Measurements from ENCODE around the gene CHST4.
"Not testable (repeated sequence)": the region's sequence is repeated elsewhere in the genome, so short reads cannot be mapped to it uniquely, and the experiment has no call there.

The CHST4 gene

DNA sequence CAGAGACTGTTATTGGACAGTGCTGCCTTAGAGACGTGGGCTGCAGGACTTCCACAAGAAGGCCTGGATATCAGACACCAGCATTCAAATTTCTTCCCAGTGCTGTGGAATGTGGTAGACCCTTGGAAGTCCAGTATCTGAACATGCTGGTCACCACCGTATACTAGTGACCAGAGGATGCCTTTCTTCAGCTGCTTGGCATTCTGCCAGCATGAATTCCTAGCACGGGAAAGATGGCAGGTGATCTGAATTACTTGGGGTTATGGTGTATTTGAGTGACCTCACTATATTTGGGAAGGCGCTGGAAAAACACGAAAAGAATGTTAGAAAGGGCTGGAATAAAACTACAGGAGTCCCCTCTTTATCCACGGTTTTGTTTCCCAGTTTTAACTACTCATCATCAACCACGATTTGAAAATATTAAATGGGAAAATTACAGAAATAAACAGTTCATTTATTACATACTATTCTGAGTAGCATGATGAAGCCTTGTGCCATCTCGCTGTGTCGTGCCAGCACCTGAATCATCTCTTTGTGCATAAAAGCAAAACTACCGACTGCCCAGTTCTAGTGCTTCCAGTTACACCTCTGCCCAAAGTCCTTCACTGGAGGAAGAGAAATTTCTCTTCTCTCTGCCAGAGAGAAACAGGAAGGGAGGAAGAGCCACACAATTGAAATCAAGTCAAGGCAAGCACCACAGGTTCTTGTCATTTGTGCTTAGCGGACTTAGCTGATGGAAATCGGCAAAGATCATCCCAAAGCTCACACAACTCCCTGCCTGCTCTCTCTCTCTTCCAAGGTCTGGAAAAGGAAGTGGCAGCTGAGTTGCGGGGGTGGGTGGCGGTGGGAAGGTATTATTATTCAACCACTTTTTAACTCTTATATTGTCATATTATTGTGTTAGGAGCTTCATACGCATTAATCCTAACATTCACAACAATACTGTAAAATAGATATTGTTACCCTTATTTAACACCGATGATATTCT, 1.4 kb upstream of the CHST4 start:
- no peak for DNase-seq

- no peak for DNase-seq
Observed at GRCh38 chr16:71528257-71528656, 2.0 kb downstream of the CHST4 start.

DNA sequence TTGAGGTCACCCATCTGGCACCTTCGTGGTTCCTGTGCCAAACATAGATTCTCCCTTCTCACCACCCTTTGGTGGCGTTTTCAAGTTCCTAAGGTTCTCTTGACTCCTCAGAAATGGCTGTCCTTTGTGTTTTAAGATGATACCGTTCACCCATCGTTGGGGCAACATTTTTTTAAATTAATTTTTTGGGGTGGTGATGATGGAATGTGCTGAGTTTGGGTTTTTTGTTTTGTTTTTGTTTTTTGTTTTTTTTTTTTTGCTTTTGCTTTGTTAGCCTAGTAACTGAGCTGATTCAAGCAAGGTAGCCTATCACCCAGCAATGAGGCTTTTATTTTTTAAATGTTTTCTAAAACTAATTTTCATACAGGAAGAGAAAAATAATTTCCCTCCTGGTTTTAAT, 2.6 kb downstream of the CHST4 start:
- no peak for DNase-seq

GRCh38 chr16:71532366-71532765, 6.1 kb downstream of the CHST4 start:
- no peak for DNase-seq

GRCh38 chr16:71536752-71537499, 10.7 kb downstream of the CHST4 start:
- DNase-seq: no peak

- no peak for DNase-seq
Observed at GRCh38 chr16:71537643-71538042, 11.4 kb downstream of the CHST4 start.

GRCh38 chr16:71542377-71542776, 16.2 kb downstream of the CHST4 start:
- no peak for DNase-seq

- DNase-seq: no peak
Observed at GRCh38 chr16:71547168-71547567, 20.9 kb downstream of the CHST4 start.

- no peak for DNase-seq
Observed at GRCh38 chr16:71552698-71553503, 26.7 kb downstream of the CHST4 start.

DNA sequence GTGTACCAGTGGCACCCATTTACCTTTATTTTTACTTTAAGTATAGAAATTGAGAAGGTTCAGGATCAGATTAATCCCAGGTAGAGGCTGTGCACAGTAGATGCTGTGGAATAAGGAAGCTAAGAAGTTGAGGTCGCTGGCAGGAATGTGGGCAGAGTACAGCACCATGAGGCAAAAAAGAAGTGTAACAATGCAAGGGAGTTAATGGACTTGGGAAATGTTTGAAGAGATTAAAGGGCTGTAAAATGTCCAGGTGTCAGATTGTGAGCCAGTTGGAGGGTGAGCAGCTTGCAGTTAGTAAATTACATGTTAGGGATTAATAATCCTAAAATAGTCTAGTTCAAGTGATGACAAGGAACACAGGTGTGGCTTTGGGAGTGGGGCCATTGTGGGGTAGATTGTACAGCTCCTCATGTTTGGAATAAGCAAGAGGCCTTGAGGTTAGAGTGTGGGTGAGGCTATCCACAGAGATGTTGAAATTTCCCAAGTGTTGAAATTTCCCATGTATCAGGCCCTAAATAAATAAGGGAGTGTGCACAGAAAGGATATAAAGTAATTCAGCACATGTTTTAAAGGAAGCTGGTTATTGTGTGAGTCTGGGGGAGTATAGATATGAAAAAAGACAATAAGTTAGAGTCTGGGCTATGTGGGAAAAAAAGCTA, 29.1 kb downstream of the CHST4 start:
- no peak for DNase-seq

- no peak for DNase-seq
Observed at GRCh38 chr16:71557299-71557698, 31.1 kb downstream of the CHST4 start.

DNA sequence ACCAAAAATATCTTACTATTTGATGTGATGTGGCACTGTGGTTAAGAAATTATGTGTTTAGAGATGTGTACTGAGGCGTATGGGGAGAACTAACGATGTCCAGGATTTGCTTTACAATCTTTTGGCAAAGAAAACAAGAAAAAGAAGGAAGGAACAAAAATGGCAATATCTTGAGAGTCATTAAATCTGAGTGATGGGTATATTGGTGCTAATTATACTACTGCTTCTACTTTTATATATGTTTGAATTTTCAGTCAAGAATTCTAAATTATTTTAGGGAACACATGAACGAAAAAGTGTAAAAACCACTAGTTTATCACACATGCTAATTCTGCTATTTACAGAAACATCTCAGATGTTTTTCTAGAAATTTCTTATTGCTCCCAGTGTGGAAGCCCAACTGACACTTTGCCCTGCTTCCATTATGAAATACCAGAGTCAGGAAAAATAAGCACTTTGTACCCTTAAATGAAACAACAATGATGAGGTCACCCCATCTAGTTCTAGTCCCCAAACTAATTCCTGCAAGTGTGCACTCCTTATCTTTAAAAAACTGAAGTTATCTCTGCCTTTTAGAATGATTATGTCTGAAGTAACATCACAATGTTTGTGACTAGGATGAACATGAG, 31.8 kb downstream of the CHST4 start:
- DNase-seq: no peak

DNA sequence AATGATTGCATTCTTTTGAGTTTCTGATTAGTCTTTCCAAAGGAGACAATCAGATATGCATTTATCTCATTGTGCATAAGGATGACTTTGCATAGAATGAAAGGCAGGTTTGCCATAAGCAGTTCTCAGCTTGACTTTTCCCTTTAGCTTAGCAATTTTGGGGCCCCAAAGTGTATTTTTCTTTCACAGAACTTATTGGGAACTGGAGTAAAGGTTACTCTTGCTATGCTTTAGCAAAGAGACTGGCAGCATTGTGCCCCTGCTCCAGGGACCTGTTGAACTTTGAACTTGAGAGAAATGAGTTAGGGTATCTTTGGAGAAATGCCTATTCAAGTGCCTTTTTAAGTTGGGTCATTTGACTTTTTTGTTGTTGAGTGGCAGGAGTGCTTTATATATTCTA, 33.6 kb downstream of the CHST4 start:
- no peak for DNase-seq

- not testable (repeated sequence) for DNase-seq
Observed at GRCh38 chr16:71561886-71562285, 35.7 kb downstream of the CHST4 start.

DNA sequence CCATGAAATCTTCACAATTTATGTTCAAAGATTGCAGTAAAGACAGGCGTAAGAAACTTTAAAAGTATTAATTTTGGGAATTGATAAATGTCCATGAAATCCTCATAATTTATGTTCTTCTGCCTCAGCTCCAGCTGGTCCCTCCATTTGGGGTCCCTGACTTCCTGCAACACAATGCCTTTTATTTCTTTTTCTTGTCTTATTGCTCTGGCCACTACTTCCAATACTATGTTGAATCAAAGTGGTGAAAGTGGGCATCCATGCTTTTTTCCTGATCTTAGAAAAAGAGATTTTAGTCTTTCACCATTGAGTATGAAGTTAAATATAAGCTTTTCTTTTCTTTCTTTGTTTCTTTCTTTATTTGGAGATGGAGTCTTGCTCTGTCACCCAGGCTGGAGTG, 36.3 kb downstream of the CHST4 start:
- DNase-seq: no peak

- DNase-seq: no peak
Observed at GRCh38 chr16:71564335-71564967, 38.2 kb downstream of the CHST4 start.

- no peak for DNase-seq
Observed at GRCh38 chr16:71565812-71566700, 39.8 kb downstream of the CHST4 start.

DNA sequence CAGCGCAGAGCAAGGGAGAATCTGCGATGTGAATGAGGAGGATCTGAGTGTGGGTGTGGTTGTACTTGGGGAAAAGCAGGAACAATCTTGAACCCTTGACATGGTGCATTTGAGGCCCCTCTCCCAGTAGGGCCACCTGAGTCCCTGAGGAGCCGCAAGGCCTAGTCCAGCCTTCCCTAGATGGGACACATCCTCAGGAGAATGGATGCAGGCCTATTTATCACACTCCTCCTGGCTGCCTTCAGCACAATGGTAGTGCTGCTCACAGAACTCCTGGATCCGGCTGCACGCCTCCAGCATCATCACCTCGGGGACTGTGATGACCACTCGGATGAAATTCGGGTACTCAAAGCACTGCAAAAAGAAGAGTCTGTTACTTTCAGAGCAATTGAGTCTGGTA, 41.7 kb downstream of the CHST4 start:
- DNase-seq: no peak

GRCh38 chr16:71568551-71568950, 42.3 kb downstream of the CHST4 start:
- DNase-seq: no peak

DNA sequence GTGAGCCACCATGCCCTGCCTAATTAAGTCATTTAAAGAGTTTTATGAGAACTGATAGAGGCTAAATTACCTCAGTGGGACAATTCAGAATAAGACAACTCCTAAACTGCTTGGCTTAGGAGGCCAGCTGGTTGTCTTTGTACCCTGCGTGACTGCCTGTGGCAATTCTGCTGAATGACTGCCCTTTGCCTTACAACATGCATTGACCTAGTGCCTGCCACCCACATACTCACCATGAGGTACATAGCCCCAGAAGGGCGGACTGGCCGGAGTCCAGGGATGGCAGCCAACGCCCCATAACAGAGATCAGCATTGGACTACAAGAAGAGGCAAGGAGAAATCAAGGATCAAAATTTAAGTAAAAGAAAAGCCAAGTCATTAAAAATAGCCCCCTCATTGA, 43.4 kb downstream of the CHST4 start:
- no peak for DNase-seq

DNA sequence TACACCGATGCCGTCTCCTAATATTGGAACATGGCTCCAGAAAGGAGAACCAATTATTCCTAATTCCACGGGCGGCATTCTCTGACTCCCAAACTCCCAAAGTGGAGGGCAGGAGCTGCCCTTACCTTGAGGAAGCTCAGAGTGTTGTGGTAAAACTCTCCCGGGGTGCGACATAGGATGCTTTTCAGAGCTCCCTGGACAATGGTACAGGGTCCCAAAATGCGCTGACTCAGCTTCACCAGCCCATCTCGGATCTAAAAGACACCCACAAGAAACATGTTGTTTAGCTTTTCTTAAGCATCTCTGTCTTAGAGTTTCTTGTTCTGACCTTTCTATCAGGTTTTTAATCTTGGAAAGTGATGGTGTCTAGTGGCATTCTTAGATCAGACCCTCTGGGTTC, 43.9 kb downstream of the CHST4 start:
- DNase-seq: no peak

Data from NCI-H446 treated with DMSO at 0.1 percent for 48 hours (cell line).